AML-193 (cell line): ENCODE data around the gene PIK3R1.
"Not testable (repeated sequence)": the region's sequence is repeated elsewhere in the genome, so short reads cannot be mapped to it uniquely, and the experiment has no call there.

Experiments used
- DNase-seq, 2 experiments: peaks; one replicate each; lab custom pipeline; 2025; lab: John Stamatoyannopoulos, UW

Gene PIK3R1

GRCh38 chr5:68193481-68194036 is 22.0 kb upstream of the PIK3R1 start:
- no peak for DNase-seq

GRCh38 chr5:68194386-68194785 is 21.2 kb upstream of the PIK3R1 start:
- DNase-seq = no peak

- DNase-seq = no peak
Measured at GRCh38 chr5:68195137-68195536, 20.4 kb upstream of the PIK3R1 start.

GRCh38 chr5:68196876-68197275 is 18.7 kb upstream of the PIK3R1 start:
- peak; percentile 13 to 23 for DNase-seq

- no peak for DNase-seq
Measured at GRCh38 chr5:68200288-68200687, 15.3 kb upstream of the PIK3R1 start.

- not testable (repeated sequence) for DNase-seq
Measured at GRCh38 chr5:68210654-68211053, 4.9 kb upstream of the PIK3R1 start.

- DNase-seq = peak; percentile 60 to 73
Measured at GRCh38 chr5:68214482-68215207, 911 bp upstream of the PIK3R1 start.

GRCh38 chr5:68215898-68216244 is 315 bp downstream of the PIK3R1 start:
- DNase-seq = peak; percentile 67 to 85

- DNase-seq = peak; percentile 35 to 57
Measured at GRCh38 chr5:68216245-68217046, 890 bp downstream of the PIK3R1 start.

- peak in 1 of 2 experiments; percentile 35 for DNase-seq
Measured at GRCh38 chr5:68217047-68217355, 1.4 kb downstream of the PIK3R1 start.

- DNase-seq = no peak
Measured at GRCh38 chr5:68217528-68217927, 2.0 kb downstream of the PIK3R1 start.

- DNase-seq = no peak
Measured at GRCh38 chr5:68219161-68219816, 3.7 kb downstream of the PIK3R1 start.

GRCh38 chr5:68220260-68220659 is 4.7 kb downstream of the PIK3R1 start:
- no peak for DNase-seq

GRCh38 chr5:68220914-68221313 is 5.4 kb downstream of the PIK3R1 start:
- DNase-seq = no peak

GRCh38 chr5:68221488-68221887 is 5.9 kb downstream of the PIK3R1 start:
- DNase-seq = no peak

- DNase-seq = no peak
Measured at GRCh38 chr5:68222310-68222709, 6.8 kb downstream of the PIK3R1 start.

- DNase-seq = no peak
Measured at GRCh38 chr5:68222824-68223354, 7.3 kb downstream of the PIK3R1 start.

- no peak for DNase-seq
Measured at GRCh38 chr5:68223904-68224303, 8.3 kb downstream of the PIK3R1 start.

- peak in 1 of 2 experiments; percentile 24 for DNase-seq
Measured at GRCh38 chr5:68224509-68225187, 9.1 kb downstream of the PIK3R1 start.

- DNase-seq = peak; percentile 49 to 58
Measured at GRCh38 chr5:68225188-68225910, 9.8 kb downstream of the PIK3R1 start.

GRCh38 chr5:68225911-68226545 is 10.5 kb downstream of the PIK3R1 start:
- no peak for DNase-seq
